ENCODE measurements around the gene PLEKHB2.
A peak's percentile ranks its signal among the peaks of the same experiment; 100 is the strongest.
"Not testable (repeated sequence)": the region's sequence is repeated elsewhere in the genome, so short reads cannot be mapped to it uniquely, and the experiment has no call there.

Gene PLEKHB2

GRCh38 chr2:131105156-131105949, at the start of gene PLEKHB2:
TSS of gene PLEKHB2 (plus strand) at chr2:131105336. CDS start at chr2:131120942, 15,606 bp downstream.
- DNase-seq (ENCODE audit: low spot score), result peak; percentile 97

GRCh38 chr2:131056204-131056931, 48.8 kb upstream of the PLEKHB2 start:
- DNase-seq (ENCODE audit: low spot score), result no peak

GRCh38 chr2:131056932-131057287, 48.2 kb upstream of the PLEKHB2 start:
- no peak for DNase-seq (ENCODE audit: low spot score)

GRCh38 chr2:131058214-131058843, 46.8 kb upstream of the PLEKHB2 start:
- no peak for DNase-seq (ENCODE audit: low spot score)

- DNase-seq (ENCODE audit: low spot score), result no peak
These were observed 46.2 kb upstream of the PLEKHB2 start for GRCh38 chr2:131058920-131059319.

- no peak for DNase-seq (ENCODE audit: low spot score)
These were observed 41.4 kb upstream of the PLEKHB2 start for GRCh38 chr2:131063501-131064283.

- no peak for DNase-seq (ENCODE audit: low spot score)
These were observed 40.3 kb upstream of the PLEKHB2 start for GRCh38 chr2:131064589-131065512.

- DNase-seq (ENCODE audit: low spot score), result no peak
These were observed 37.5 kb upstream of the PLEKHB2 start for GRCh38 chr2:131067465-131068125.

- DNase-seq (ENCODE audit: low spot score), result not testable (repeated sequence)
These were observed 37.0 kb upstream of the PLEKHB2 start for GRCh38 chr2:131068172-131068571.

- DNase-seq (ENCODE audit: low spot score), result not testable (repeated sequence)
These were observed 29.6 kb upstream of the PLEKHB2 start for GRCh38 chr2:131075578-131075977.

GRCh38 chr2:131076707-131077106, 28.4 kb upstream of the PLEKHB2 start:
- DNase-seq (ENCODE audit: low spot score), result no peak

- no peak for DNase-seq (ENCODE audit: low spot score)
These were observed 27.8 kb upstream of the PLEKHB2 start for GRCh38 chr2:131077182-131077846.

GRCh38 chr2:131077966-131078365, 27.2 kb upstream of the PLEKHB2 start:
- no peak for DNase-seq (ENCODE audit: low spot score)

- not testable (repeated sequence) for DNase-seq (ENCODE audit: low spot score)
These were observed 25.2 kb upstream of the PLEKHB2 start for GRCh38 chr2:131079931-131080330.

- DNase-seq (ENCODE audit: low spot score), result no peak
These were observed 23.9 kb upstream of the PLEKHB2 start for GRCh38 chr2:131081190-131081589.

- DNase-seq (ENCODE audit: low spot score), result no peak
These were observed 19.5 kb upstream of the PLEKHB2 start for GRCh38 chr2:131085646-131086045.

GRCh38 chr2:131092458-131093005, 12.6 kb upstream of the PLEKHB2 start:
- DNase-seq (ENCODE audit: low spot score), result no peak

GRCh38 chr2:131093006-131093695, 12.0 kb upstream of the PLEKHB2 start, which contains the start of gene FAM168B:
TSS of gene FAM168B (minus strand) at chr2:131093460. CDS start at chr2:131082646, 10,814 bp downstream.
- peak; percentile 94 for DNase-seq (ENCODE audit: low spot score)

All from D341Med (cell line).